Neuronal stem cell (in vitro differentiated cells): Measurements from ENCODE around the gene FOXA2.

Experiments
- DNase-seq: peaks from one replicate; pipeline ENCODE4 v3.0.0-alpha.2; 2013; ENCODE audit warnings: low spot score
- H2AFZ ChIP-seq: one replicate; pipeline ENCODE4 v1.6.1; 2013; ENCODE audit warnings: mild to moderate bottlenecking, low read length, inconsistent platforms
- H2AK5ac ChIP-seq: 2 replicates; pipeline ENCODE4 v1.6.1; 2013; ENCODE audit warnings: low read depth, mild to moderate bottlenecking, inconsistent platforms, low read length, moderate library complexity, mixed read lengths
- H2BK120ac ChIP-seq: 2 replicates; pipeline ENCODE4 v1.6.1; 2013; ENCODE audit warnings: low read depth, mild to moderate bottlenecking, inconsistent platforms, low read length, moderate library complexity, mixed read lengths
- H2BK12ac ChIP-seq: one replicate; pipeline ENCODE4 v1.6.1; 2013; ENCODE audit warnings: low read length, inconsistent platforms
- H2BK15ac ChIP-seq: 2 replicates; pipeline ENCODE4 v1.6.1; 2013; ENCODE audit warnings: mild to moderate bottlenecking, low read length, inconsistent platforms, mixed read lengths
- H2BK5ac ChIP-seq: one replicate; pipeline ENCODE4 v1.6.1; 2013; ENCODE audit warnings: inconsistent platforms, mild to moderate bottlenecking, low read length, moderate library complexity
- H3K14ac ChIP-seq: one replicate; pipeline ENCODE4 v1.6.1; 2013; ENCODE audit warnings: low read length, inconsistent platforms
- H3K18ac ChIP-seq: 2 replicates; pipeline ENCODE4 v1.6.1; 2013; ENCODE audit warnings: low read length, inconsistent platforms
- H3K23ac ChIP-seq: 2 replicates; pipeline ENCODE4 v1.6.1; 2013; ENCODE audit warnings: low read depth, mild to moderate bottlenecking, mixed read lengths, low read length, inconsistent platforms; ENCODE audit not compliant: poor library complexity
- H3K27ac ChIP-seq: replicated peaks from 3 replicates; pipeline ENCODE4 v1.5.1; 2013; ENCODE audit warnings: low read length, inconsistent platforms
- H3K27me3 ChIP-seq, 3 experiments: 2 replicates each; pipeline ENCODE4 v1.6.1; 2013; ENCODE audit warnings: low read length in 3 of 3, mild to moderate bottlenecking in 2 of 3, inconsistent platforms in 1 of 3, low read depth in 1 of 3, mixed read lengths in 1 of 3, moderate library complexity in 1 of 3; ENCODE audit not compliant: control insufficient read depth in 3 of 3, insufficient read depth in 3 of 3
- H3K36me3 ChIP-seq, 2 donors: replicated peaks in 1 of 2; 2 replicates each; pipeline ENCODE4 v1.6.1; 2013; ENCODE audit warnings: low read length in 2 of 2; ENCODE audit not compliant: control insufficient read depth in 2 of 2, insufficient read depth in 2 of 2
- H3K4ac ChIP-seq: 2 replicates; pipeline ENCODE4 v1.6.1; 2013; ENCODE audit warnings: inconsistent platforms, mild to moderate bottlenecking, low read length, moderate library complexity
- H3K4me1 ChIP-seq, 2 donors: 1 replicate in 1 of 2; 2 replicates in 1 of 2; pipeline ENCODE4 v1.6.1; 2013; ENCODE audit warnings: low read length in 2 of 2, low read depth in 1 of 2; ENCODE audit not compliant: control insufficient read depth in 2 of 2, insufficient read depth in 1 of 2
- H3K4me2 ChIP-seq: one replicate; pipeline ENCODE4 v1.6.1; 2013; ENCODE audit warnings: mild to moderate bottlenecking, low read length, inconsistent platforms; ENCODE audit not compliant: insufficient read depth, poor library complexity, severe bottlenecking
- H3K4me3 ChIP-seq, 2 donors: 2 replicates each; pipeline ENCODE4 v1.5.1; 2013; ENCODE audit warnings: low read length in 2 of 2, mild to moderate bottlenecking in 2 of 2, inconsistent platforms in 1 of 2, moderate library complexity in 1 of 2
- H3K79me1 ChIP-seq: one replicate; pipeline ENCODE4 v1.6.1; 2013; ENCODE audit warnings: low read depth, mild to moderate bottlenecking, inconsistent platforms, low read length, moderate library complexity
- H3K9ac ChIP-seq: one replicate; pipeline ENCODE4 v1.6.1; 2013; ENCODE audit warnings: mild to moderate bottlenecking, low read depth, low read length, inconsistent platforms; ENCODE audit not compliant: poor library complexity
- H3K9me3 ChIP-seq, 2 donors: replicated peaks in 1 of 2; 2 replicates each; pipeline versions ENCODE3 to v1.6.1; 2013; ENCODE audit warnings: low read length in 2 of 2, mild to moderate bottlenecking in 2 of 2, inconsistent platforms in 1 of 2, low read depth in 1 of 2, mixed read lengths in 1 of 2, moderate library complexity in 1 of 2; ENCODE audit not compliant: control insufficient read depth in 2 of 2, insufficient read depth in 1 of 2
- H4K8ac ChIP-seq: one replicate; pipeline ENCODE4 v1.6.1; 2013; ENCODE audit warnings: low read depth, mild to moderate bottlenecking, inconsistent platforms, low read length, moderate library complexity
- H4K91ac ChIP-seq: one replicate; pipeline ENCODE4 v1.6.1; 2013; ENCODE audit warnings: low read length, low read depth, mild to moderate bottlenecking, inconsistent platforms; ENCODE audit not compliant: poor library complexity
- WGBS, 2 donors: extraction: QIAGEN DNeasy Blood & Tissue Kit; methylation state at CpG; one replicate each; pipeline ENCODE4 v1.1.7; 2013; ENCODE audit warnings: missing lambda C conversion rate in 2 of 2, mixed read lengths in 1 of 2; ENCODE audit not compliant: insufficient read length in 2 of 2, insufficient replicate concordance in 1 of 2; ENCODE audit errors: extremely low coverage in 2 of 2; 5-methylcytosine and 5-hydroxymethylcytosine counted together

The FOXA2 gene

GRCh38 chr20:22579711-22580697 lies 4.4 kb downstream of the FOXA2 start:
- no peak overlapping the region for H4K8ac ChIP-seq
- no peak overlapping the region for H3K4me3 ChIP-seq
- H3K18ac ChIP-seq, result no peak overlapping the region
- no peak overlapping the region for H3K23ac ChIP-seq
- H2BK15ac ChIP-seq, result no peak overlapping the region
- no peak overlapping the region for H3K14ac ChIP-seq
- no peak overlapping the region for H2BK120ac ChIP-seq
- DNase-seq, result no peak
- H3K4me2 ChIP-seq, result no peak overlapping the region
- peaks cover 68 to 99% (median 96%) of the 10 kb centered on the region in 3 experiments for H3K27me3 ChIP-seq
- no peaks in the 10 kb centered on the region for H3K36me3 ChIP-seq
- no CpG with 5 or more reads among the region's 18 CpGs for WGBS, 2 donors
- peaks cover 0 to 3% of the 10 kb centered on the region in 2 donors for H3K9me3 ChIP-seq
- no peak overlapping the region for H2BK5ac ChIP-seq
- H3K9ac ChIP-seq, result no peak overlapping the region
- peaks cover 3% of the 10 kb centered on the region for H3K79me1 ChIP-seq
- H3K4me1 ChIP-seq, result peaks cover 0 to 13% of the 10 kb centered on the region in 2 donors
- no peak overlapping the region for H3K4ac ChIP-seq
- no peak overlapping the region for H3K27ac ChIP-seq
- no peak overlapping the region for H2AFZ ChIP-seq
- no peak overlapping the region for H4K91ac ChIP-seq
- H2BK12ac ChIP-seq, result no peak overlapping the region
- H2AK5ac ChIP-seq, result no peak overlapping the region

GRCh38 chr20:22579119-22579427 lies 5.3 kb downstream of the FOXA2 start:
- no peak overlapping the region for H3K4ac ChIP-seq
- no peak overlapping the region for H2BK120ac ChIP-seq
- peaks cover 3% of the 10 kb centered on the region for H3K79me1 ChIP-seq
- no peak overlapping the region for H4K91ac ChIP-seq
- no peak overlapping the region for H3K27ac ChIP-seq
- peaks cover 0 to 15% of the 10 kb centered on the region in 2 donors for H3K4me1 ChIP-seq
- DNase-seq, result peak; percentile 82
- no peak overlapping the region for H3K14ac ChIP-seq
- no peak overlapping the region for H2AFZ ChIP-seq
- peaks cover 0 to 3% of the 10 kb centered on the region in 2 donors for H3K9me3 ChIP-seq
- no peak overlapping the region for H2BK15ac ChIP-seq
- no peak overlapping the region for H2BK12ac ChIP-seq
- no peaks in the 10 kb centered on the region for H3K36me3 ChIP-seq
- peaks cover 68 to 98% (median 98%) of the 10 kb centered on the region in 3 experiments for H3K27me3 ChIP-seq
- peak overlapping the region; percentile 34 for H3K23ac ChIP-seq
- H3K4me3 ChIP-seq, result no peak overlapping the region
- no peak overlapping the region for H2AK5ac ChIP-seq
- H3K4me2 ChIP-seq, result no peak overlapping the region
- no peak overlapping the region for H2BK5ac ChIP-seq
- no peak overlapping the region for H3K9ac ChIP-seq
- no peak overlapping the region for H4K8ac ChIP-seq
- WGBS, 2 donors, result no CpG with 5 or more reads among the region's 21 CpGs
- H3K18ac ChIP-seq, result no peak overlapping the region

- Histone ChIP-seq H3K4me2 (no peak overlapping the region), H2BK12ac (no peak overlapping the region), H3K4ac (no peak overlapping the region), H4K91ac (no peak overlapping the region), H3K79me1 (peaks cover 3% of the 10 kb centered on the region), H3K27ac (no peak overlapping the region), H4K8ac (no peak overlapping the region), H2AFZ (no peak overlapping the region), H3K9me3 (peaks cover 0 to 3% of the 10 kb centered on the region in 2 donors), H3K4me3 (no peak overlapping the region), H2AK5ac (no peak overlapping the region), H3K4me1 (peaks cover 0 to 15% of the 10 kb centered on the region in 2 donors), H3K9ac (no peak overlapping the region), H2BK120ac (peak overlapping the region; percentile 61), H3K27me3 (peaks cover 66 to 98% (median 97%) of the 10 kb centered on the region in 3 experiments), H3K36me3 (no peaks in the 10 kb centered on the region), H3K23ac (peak overlapping the region; percentile 65), H3K18ac (peak overlapping the region; percentile 76), H2BK5ac (peak overlapping the region; percentile 5), H2BK15ac (no peak overlapping the region), H3K14ac (peak overlapping the region; percentile 38)
- WGBS, 2 donors, result no CpG with 5 or more reads among the region's 56 CpGs
- no peak for DNase-seq
Observed at GRCh38 chr20:22578221-22579118, 5.9 kb downstream of the FOXA2 start.
